GM19193 (cell line): ENCODE results near the gene RFLNA.

Experiments used
- POLR2A ChIP-seq: IDR thresholded peaks from 4 replicates; pipeline ENCODE4 v1.6.1; 2011; ENCODE audit not compliant: insufficient read depth, insufficient read length; ENCODE audit errors: extremely low read depth

RFLNA gene

GRCh38 chr12:124305776-124306685, 11.1 kb downstream of the RFLNA start:
- no peak for TF ChIP-seq POLR2A

GRCh38 chr12:124306686-124307555, 12.0 kb downstream of the RFLNA start:
- no peak for TF ChIP-seq POLR2A

- no peak for TF ChIP-seq POLR2A
These were observed 12.6 kb downstream of the RFLNA start for GRCh38 chr12:124307556-124307825.

GRCh38 chr12:124308741-124309140, 13.8 kb downstream of the RFLNA start:
- no peak for TF ChIP-seq POLR2A

GRCh38 chr12:124309231-124309630, 14.3 kb downstream of the RFLNA start:
- TF ChIP-seq POLR2A: no peak

GRCh38 chr12:124309744-124310143, 14.9 kb downstream of the RFLNA start:
- no peak for TF ChIP-seq POLR2A

- TF ChIP-seq POLR2A: no peak
These were observed 15.3 kb downstream of the RFLNA start for GRCh38 chr12:124310178-124310577.

GRCh38 chr12:124310785-124311184, 15.9 kb downstream of the RFLNA start:
- TF ChIP-seq POLR2A: no peak

GRCh38 chr12:124311292-124312109, 16.6 kb downstream of the RFLNA start:
- no peak for TF ChIP-seq POLR2A

- TF ChIP-seq POLR2A: no peak
These were observed 17.7 kb downstream of the RFLNA start for GRCh38 chr12:124312601-124313000.

GRCh38 chr12:124314207-124314606, 19.3 kb downstream of the RFLNA start:
- TF ChIP-seq POLR2A: no peak

GRCh38 chr12:124314766-124315165, 19.9 kb downstream of the RFLNA start:
- no peak for TF ChIP-seq POLR2A

GRCh38 chr12:124315372-124316044, 20.6 kb downstream of the RFLNA start:
- TF ChIP-seq POLR2A: no peak

- no peak for TF ChIP-seq POLR2A
These were observed 21.5 kb downstream of the RFLNA start for GRCh38 chr12:124316257-124316900.
